HG03457 (cell line): ENCODE measurements around the gene LIPC.

Experiments used
- ATAC-seq: cut with Tn5 transposase; IDR thresholded peaks from one replicate; pipeline ENCODE4 v1.9.1; 2021; ENCODE audit warnings: moderate number of reproducible peaks; ENCODE audit not compliant: unreplicated experiment

LIPC gene

DNA sequence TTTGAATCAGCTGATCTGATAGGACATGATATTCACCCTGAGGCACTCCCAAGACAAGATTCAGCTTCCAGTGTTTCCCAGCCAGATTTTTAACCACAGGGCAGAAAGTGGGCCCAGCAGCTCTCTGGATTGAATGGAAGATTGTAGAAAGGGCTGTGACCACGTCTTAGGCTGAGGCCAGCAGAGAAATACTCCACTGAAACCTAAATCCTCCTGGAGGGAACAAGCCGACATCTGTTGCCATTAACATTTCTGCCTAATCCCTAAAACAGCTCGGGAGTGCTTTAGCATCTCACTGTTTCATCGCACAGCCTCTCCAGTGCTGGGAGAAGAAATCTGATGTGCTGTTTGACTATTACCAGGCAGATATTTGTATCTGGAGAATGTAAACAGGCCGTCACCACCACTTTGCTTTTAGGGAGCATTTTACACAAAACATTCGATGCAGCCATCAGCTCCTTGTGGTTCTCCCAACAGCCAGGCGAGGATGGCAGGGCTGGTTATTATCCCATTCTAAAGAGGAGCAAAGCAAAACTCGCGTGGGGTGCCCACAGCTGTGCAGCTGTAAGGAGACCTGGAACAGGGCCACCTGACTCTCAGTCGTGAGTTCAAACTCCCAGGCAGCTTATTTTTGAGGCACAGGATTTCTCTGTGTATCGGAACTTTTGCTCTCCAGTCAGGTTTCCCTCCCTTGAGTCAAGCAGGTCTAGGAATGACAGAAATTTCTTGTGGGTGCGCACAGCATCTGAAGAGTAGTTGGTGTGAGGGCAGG is 117.4 kb downstream of the LIPC start:
- no peak for ATAC-seq

DNA sequence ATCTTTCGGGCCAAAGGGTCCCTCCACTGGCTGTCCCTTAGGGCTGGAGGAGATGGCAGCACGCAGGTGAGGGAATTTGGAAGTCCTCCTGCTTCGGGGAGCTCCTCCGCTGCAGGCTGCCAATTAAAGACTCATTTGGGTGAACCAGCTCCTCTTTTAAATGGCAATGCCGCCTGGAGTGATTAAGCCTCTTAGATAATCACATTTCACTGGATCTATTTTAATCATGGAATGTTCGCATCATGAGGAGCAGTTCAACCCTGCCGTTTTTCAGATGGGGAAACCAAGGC is 117.9 kb downstream of the LIPC start:
- no peak for ATAC-seq

DNA sequence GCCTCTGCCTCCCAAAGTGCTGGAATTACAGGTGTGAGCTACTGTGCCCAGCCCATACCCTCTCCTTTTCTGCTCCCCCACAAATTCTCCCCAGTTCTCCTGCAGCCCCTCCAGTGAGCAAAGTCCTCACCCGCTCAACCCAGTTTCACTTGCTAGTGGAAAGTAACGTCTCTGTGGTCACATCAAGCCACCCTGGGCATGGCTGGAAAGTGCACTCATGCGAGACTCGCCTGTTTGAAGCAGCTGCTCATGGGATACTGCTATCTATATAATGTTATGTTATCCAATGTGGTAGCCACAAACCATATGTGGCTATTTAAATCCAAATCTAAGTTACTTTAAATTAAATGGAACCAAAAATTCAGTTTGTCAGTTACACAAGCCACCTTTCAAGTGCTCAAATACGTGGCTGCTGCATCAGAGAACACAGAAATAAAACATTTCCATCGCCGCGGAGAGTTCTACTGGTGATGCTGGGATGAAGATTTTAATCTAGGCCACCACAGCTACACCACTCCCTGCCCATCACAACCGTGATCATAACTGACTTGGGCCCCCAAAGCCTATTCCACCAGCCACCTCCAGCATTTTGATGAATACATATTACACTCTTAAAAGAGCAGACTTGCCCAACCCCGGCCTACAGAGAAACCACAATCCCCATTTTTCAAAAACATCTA is 119.4 kb downstream of the LIPC start:
- ATAC-seq: no peak

DNA sequence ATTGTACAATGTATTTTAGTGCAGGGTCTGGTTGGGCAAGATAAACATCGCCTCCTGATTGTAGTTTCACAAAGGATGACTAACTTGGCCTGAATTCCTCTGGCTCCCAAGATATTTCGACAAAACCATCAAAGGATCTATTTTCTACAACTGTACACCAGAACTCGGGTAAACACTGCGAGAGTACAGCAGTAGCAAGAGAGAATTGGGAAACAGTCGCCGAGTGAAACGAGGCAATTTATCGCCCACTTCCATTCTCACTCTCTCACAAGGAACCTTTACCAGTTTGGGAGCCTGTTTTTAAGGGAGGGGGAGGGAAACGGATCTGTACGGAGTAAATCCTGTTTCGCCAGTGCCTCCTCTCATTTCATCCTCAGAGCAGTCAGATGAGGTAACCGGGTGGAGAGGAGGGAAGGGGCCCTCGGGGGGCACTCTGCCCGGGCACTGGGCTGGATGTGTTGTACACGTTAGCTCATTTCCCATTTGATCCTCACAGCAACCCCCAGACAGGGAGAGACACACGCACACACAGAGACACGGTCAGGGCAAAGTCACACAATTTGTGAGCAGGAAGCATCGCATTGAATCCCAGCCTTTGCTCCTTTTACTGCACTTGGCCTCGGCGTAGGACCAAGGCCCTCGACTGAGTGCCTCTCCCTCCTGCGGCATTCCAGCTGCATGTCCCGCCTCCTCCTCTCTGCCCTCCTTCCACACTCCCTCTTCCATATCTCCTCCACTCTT is 120.1 kb downstream of the LIPC start:
- no peak for ATAC-seq

DNA sequence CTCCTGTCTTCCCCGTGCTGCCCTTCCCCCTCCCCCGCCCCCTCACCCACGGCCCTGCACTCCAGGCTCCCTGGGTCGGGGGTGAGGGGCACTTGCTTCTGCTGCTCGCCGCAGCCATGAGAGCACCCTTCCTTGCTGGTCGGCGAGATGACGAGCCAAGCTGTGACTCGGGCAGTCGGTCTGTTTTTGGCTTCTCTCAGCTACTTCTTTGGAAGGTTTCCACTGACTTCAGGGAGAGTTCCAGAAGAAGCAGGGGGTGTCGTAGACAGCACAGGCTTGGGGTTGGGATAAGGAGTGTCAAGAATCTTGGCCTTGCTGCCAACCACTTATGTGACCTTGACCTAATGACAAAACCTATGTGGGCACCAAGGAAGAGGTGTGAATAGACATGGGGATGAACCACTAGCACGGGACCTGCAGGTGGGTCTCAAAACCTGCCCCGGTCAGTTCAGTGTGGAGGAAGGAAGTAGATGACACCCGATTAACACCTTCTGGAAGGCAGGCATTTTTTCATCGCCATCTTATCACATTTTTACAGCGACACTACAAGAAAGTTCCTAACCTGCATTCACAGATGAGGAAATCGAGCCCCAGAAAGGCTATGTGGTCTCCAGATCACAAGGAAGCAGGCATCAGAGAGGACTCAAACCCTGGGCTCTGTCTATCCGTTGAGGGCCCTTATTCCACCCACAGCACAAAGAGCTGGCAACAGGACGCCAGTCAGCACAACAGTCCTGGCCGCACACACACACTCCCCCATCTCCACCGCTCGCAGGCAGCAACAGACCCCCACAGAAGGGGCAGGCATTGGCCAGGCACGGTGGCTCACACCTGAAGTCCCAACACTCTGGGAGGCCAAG is 120.9 kb downstream of the LIPC start:
- no peak for ATAC-seq

DNA sequence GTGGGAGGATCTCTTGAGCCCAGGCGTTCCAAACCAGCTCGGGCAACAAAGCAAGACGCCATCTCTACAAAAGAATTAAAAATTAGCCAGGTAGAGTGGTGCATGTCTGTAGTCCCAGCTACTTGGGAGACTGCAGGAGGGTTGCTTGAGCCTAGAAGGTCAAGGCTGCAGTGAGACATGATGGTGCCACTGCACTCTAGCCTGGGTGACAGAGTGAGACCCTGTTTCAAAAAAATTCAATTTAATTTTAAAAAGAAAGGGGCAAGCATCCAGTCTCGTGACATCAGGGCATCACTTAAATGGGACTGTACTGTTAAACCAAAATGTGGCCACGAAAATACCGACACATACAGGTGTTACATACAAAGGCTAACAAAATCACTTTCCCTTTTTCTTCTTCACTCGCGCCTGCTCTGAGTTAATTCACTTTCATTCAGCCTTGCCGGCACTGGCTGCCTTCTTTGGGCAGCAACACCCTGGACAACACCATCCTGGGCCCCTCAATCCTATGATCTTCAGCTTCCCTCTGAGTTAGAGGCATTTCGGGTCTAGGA is 121.7 kb downstream of the LIPC start:
- ATAC-seq: no peak

DNA sequence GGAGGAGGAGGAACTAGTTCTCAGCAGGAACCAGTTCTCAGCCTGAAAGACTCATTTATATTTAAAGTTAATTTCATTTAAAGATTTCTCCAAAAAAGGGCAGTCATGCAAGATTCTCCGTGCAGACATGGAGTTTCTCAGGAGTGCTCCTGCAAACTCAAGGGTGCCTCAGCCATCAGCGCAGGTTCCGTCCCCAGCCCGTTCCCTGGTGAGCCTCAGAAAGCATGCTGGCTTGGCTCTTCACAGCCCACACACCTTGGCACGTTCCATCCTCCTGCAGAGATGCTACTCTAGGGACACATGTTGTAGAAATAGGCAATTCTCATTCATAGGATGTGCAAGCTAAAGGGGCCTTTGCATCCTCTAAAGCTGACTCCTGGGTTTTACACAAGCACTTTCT is 123.0 kb downstream of the LIPC start:
- no peak for ATAC-seq

DNA sequence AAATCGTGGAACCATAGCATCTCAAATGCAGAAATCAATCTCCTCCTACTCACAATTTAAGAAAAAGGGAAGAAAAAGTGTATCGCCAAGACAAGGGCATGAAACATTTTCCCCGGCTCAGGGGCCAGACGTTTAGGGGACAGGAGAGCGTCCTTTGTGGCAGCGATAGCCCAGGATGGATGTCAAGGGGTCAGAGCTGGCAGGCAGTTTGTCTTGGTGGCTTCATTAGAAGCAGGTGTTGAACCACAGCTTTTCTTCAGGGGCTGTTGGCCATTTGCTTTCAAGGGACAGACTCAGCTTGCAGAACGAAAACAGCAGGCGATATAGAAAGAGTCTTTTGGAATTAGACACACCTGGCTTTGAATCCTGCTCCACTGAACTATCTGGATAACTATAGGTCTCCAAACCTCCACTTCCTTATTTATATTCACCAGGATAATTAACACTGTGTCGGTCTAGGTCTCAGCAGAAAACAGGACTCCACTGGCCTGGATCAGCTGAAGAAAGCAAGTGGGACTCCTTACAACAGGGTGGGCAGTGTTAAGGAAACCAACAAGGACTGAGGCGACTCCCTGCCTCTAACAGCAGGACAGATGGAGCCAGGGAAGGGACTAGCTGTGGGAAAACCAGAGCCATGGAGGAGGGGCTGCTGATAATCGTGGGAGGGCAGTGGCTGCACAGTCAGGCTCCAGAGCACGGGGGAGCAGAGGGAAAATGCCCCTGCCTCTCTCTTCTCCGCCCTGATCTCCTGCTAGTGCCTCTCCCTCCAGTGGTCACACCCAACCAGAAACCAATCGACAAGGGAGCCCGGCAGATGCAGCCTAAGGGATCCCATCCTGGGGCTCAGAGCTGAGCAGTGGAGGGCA is 123.6 kb downstream of the LIPC start:
- ATAC-seq: no peak

DNA sequence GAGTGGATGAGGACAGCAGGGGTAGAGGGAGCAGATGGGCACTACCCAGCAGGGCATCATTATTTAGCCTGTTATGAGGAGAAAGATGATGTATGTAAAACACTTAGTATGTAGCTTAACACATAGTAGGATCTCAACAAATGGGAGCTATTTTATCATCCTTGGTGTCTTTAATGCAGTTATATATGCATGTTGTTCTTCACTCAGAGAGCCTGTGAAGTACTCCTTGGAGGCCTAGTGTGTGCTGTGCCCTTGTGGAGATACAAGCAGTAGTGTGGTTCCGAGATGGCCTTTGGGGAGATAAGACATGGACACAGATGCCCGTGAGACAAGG is 124.2 kb downstream of the LIPC start:
- ATAC-seq: no peak

DNA sequence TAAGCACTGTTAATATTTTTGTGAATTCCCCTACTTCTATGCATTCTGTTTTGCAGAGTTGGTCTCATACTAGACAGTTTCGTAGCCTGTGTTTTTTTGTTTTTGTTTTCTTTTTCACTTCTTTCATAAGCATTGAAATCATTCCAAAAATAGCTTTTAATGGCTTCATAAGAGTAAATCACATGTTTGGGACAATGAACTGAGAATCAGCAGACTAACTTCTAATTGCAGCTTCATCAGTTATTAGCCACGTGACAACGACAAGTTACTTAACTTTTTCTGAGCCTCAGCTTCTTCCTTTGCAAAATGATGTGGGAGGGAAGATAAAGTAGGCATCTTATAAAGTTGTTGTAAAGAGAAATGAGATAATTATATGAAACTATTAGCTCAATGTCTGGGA is 124.8 kb downstream of the LIPC start:
- ATAC-seq: no peak

DNA sequence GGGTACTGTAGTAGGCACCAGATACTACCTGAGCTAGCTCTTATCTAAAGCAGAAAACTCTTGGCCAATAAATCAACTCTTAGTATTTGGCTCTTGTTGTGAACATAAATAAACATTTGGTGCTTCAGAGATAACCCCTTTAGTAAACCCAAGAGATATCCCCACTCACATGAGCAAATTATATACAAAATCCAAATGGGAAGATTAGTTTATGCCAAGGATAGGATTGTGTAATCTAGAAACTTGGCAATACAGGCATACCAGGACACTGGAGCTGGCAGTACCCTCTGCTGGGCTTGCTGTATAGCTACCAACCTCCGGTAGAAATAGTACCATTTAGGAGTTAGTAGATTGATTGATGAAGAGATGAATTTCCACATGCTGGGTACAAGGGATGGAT is 127.0 kb downstream of the LIPC start:
- no peak for ATAC-seq

DNA sequence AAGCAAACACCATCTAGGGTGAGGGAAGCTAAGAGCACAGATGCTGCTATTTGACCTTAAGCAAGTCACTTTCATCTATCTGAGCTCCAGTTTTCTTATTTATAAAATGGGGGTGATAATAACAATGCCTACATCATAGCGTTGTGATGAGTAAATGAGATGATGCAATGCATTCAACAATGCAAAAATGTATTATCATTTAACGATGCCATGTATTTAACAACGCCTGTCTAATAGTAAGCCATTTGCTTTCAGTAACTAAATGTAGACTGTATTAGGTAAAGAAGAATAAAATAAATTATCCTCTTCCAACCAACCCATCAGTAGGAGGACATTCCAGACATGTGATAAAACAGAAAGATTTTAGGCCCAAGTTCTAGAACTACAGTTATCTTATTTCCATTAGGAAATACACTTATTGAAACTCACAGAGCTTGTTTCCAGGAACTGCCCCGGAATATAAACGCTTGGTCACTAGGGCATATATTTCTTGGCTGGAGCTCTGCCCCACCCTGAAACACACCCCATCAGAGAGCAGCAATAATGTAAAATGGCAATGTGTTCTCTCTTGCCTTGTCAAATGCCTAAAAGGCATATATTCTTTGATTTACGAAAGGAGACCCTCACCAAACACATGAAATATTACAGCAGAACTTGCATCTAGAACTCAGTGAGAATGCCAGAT is 128.3 kb downstream of the LIPC start:
- no peak for ATAC-seq

DNA sequence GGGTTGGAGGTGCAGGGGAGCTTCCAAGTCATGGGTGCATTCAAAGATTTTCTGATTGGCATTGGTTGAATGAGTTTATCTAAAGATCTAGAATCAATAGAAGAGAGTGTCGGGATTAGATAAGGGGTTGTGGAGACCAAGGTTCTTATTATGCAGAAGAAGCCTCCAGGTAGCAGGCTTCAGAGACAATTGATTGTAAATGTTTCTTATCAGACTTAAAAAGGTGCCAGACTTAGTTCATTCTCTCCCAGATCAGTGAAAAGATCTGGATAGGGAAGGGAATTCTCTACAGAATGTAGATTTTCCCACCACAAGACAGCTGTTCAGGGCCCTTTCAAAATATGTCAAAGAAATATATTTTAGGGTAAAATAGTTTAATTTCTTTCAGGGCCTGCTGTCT is 129.5 kb downstream of the LIPC start:
- no peak for ATAC-seq

DNA sequence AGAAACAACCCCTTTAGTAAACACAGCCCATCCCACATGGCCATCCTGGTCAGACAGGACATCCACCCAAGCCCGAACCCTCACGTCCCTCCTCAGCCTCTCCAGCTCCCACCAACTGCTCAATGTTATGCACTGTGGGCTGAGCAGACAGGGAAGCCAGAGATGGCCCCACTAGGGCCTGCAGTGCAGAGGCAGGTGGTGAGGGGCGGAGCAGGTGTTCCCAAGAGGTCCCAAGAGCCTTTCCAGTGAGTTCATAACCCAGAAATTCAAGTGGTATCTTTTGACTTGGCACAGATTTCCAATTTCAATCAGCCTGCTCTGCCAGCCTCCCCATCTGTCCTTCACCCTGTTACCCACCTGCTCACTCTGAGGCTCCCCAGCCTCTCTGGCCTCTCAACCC is 130.3 kb downstream of the LIPC start:
- ATAC-seq: no peak

DNA sequence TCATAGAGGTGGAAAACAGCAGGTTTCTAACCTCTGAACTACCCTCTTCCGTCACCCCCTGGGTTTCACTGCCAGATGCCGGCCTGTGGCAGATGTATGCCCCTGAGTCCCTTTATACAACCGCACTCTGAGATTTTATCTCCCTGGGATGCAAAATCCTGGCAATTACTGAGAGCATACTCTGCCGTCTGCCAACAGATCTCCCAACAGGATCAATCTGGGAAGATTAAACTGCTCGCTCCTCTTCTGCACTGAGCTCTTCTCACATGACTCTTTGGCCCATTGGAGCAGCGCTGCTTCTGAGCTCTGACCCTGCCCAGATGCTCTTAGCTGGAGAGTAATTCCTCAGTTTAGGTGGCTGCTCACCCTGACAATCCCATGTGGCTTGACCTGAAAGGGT is 133.2 kb downstream of the LIPC start:
- no peak for ATAC-seq

DNA sequence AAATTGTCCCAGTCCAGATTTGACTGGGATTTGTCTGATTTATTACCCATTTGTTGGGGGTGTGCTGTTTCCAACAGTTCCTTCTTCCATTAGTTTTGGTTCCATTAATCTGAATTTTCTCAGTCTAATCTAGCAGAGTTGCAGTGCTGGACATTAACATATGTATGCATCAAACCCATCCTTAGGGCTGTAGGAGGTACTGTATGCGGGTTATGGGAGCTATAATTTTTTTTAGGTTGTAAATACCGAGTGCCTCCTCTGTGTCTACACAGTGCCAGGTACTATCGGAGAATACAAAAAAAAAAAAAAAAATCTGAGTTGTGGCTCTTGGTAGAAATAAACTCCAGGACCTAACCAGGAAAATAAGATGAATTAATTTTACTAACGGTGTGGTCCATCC is 133.8 kb downstream of the LIPC start:
- no peak for ATAC-seq

DNA sequence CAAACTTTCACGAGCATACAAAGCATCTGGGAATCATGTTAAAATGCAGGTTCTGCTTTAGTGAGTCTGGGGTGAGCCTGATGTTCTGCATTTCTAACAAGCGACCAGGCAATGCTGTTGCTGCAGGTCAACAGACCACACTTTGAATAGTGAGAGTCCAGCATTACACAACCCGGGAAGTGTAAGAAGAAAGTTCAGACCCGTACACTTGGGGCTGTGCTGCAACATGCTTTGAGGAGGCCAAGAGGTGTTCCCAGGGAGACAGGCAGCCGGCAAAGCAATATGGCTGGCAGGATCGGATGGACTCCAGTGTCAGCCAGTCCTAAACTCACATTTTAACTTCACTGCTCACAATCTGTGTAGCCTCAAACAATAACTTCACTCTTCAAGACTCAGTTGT is 134.2 kb downstream of the LIPC start:
- no peak for ATAC-seq

DNA sequence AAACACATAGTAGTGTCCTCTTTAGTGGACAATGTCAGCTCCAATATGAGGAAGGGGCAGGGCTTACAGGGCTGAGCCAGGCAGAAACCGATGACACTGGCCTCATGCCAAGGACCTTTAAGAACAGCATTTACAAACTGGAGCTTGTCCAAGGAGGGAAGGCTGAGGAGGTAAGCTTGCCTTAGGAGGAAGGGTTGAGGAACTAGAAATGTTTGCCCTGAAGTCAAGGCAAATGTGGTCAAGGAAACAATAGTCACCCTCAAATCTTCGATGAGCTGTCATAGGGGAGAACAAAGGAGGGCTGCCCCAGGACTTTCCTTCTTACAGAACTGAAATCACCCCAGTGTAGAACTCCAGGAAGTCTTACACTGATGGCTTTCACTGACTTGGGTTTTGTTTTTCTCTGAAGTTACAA is 136.4 kb downstream of the LIPC start:
- no peak for ATAC-seq

DNA sequence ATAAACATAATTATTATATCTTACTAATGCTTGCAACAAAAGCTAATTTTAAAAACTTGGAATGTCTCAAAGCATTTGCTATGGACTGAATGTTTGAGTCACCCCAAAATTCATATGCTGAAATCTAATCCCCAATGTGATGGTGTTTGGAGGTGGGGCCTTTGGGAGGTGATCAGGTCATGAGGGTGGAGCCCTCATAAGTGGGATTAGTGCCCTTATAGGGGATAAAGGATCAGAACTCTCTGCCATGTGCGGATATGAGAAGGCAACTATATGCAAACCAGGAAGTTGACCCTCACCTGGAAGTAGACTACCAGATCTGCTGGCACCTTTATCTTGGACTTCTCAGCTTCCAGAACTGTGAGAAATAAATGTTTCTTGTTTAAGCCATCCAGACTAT is 137.7 kb downstream of the LIPC start:
- no peak for ATAC-seq

DNA sequence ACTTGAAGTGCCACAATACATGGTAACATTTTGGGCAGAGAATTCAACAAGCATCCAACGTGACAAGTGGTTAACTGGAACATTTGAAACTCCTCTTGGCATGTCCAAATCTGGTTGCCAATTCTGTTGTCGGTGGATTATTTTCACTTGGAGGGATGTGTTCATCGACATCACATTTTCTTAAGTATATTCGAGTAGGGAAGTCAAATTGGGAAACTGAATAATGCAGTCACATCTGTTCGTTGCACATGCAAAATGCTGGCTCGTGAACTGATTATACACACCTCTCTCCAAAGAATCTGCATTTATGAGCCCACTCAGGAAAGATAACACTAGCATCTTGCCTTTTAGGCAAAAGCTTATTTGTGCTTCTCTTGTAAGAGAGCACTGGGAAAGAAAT is 139.7 kb downstream of the LIPC start:
- ATAC-seq: no peak
